H9 (cell line): Measurements from ENCODE around the gene HAUS6. TPM values are rescaled to one million over a fixed set of nuclear protein-coding genes. Genes with fewer than 3 reads are reported as not detected.

Experiments
- DNase-seq: peaks from one replicate; pipeline ENCODE4 v3.0.0-alpha.2; 2017
- H2AFZ ChIP-seq: one replicate; pipeline ENCODE4 v1.6.1; 2013; ENCODE audit warnings: mild to moderate bottlenecking, low read length, control low read depth, moderate library complexity
- H2AK5ac ChIP-seq: 2 replicates; pipeline ENCODE4 v1.6.1; 2013; ENCODE audit warnings: low read length, control low read depth, mixed read lengths; ENCODE audit not compliant: insufficient read length
- H2BK120ac ChIP-seq: one replicate; pipeline ENCODE4 v1.6.1; 2013; ENCODE audit warnings: low read depth, mild to moderate bottlenecking, low read length, control low read depth, inconsistent platforms; ENCODE audit not compliant: poor library complexity, severe bottlenecking
- H2BK12ac ChIP-seq: 2 replicates; pipeline ENCODE4 v1.6.1; 2013; ENCODE audit warnings: low read length, control low read depth, mixed read lengths, low read depth; ENCODE audit not compliant: insufficient read length
- H2BK15ac ChIP-seq: 2 replicates; pipeline ENCODE4 v1.6.1; 2013; ENCODE audit warnings: low read depth, low read length, control low read depth
- H2BK20ac ChIP-seq: one replicate; pipeline ENCODE4 v1.6.1; 2013; ENCODE audit warnings: low read depth, mild to moderate bottlenecking, low read length, control low read depth, inconsistent platforms; ENCODE audit not compliant: poor library complexity, severe bottlenecking
- H2BK5ac ChIP-seq: 2 replicates; pipeline ENCODE4 v1.6.1; 2013; ENCODE audit warnings: low read length, control low read depth, mixed read lengths; ENCODE audit not compliant: insufficient read length
- H3K14ac ChIP-seq: 2 replicates; pipeline ENCODE4 v1.6.1; 2013; ENCODE audit warnings: low read length, control low read depth; ENCODE audit not compliant: insufficient read depth
- H3K18ac ChIP-seq: 2 replicates; pipeline ENCODE4 v1.6.1; 2013; ENCODE audit warnings: low read depth, mild to moderate bottlenecking, mixed read lengths, low read length, control low read depth; ENCODE audit not compliant: insufficient read length
- H3K23ac ChIP-seq: 2 replicates; pipeline ENCODE4 v1.6.1; 2013; ENCODE audit warnings: low read length, control low read depth, mixed read lengths, low read depth; ENCODE audit not compliant: insufficient read length
- H3K23me2 ChIP-seq: 2 replicates; pipeline ENCODE4 v1.6.1; 2013; ENCODE audit warnings: low read depth, mild to moderate bottlenecking, mixed read lengths, low read length, control low read depth; ENCODE audit not compliant: insufficient read length, poor library complexity, severe bottlenecking
- H3K27ac ChIP-seq: 2 replicates; pipeline ENCODE4 v1.5.1; 2013; ENCODE audit warnings: low read length, control low read depth, mixed read lengths, low read depth; ENCODE audit not compliant: insufficient read length
- H3K27me3 ChIP-seq: 2 replicates; pipeline ENCODE4 v1.6.1; 2013; ENCODE audit warnings: low read length, control low read depth, inconsistent platforms; ENCODE audit not compliant: insufficient read depth
- H3K4ac ChIP-seq: 2 replicates; pipeline ENCODE4 v1.6.1; 2013; ENCODE audit warnings: low read depth, mild to moderate bottlenecking, control low read depth, inconsistent platforms, low read length, moderate library complexity
- H3K4me1 ChIP-seq: 2 replicates; pipeline ENCODE4 v1.6.1; 2013; ENCODE audit warnings: low read length, control low read depth, inconsistent platforms; ENCODE audit not compliant: insufficient read depth
- H3K4me2 ChIP-seq: 2 replicates; pipeline ENCODE4 v1.6.1; 2013; ENCODE audit warnings: low read length, control low read depth, mixed read lengths; ENCODE audit not compliant: insufficient read length, insufficient read depth
- H3K56ac ChIP-seq: 2 replicates; pipeline ENCODE4 v1.6.1; 2013; ENCODE audit warnings: low read depth, mild to moderate bottlenecking, mixed read lengths, low read length, control low read depth; ENCODE audit not compliant: insufficient read length
- H3K79me1 ChIP-seq: 2 replicates; pipeline ENCODE4 v1.6.1; 2013; ENCODE audit warnings: low read depth, mild to moderate bottlenecking, moderate library complexity, low read length, control low read depth, inconsistent platforms; ENCODE audit not compliant: insufficient read depth, poor library complexity, severe bottlenecking
- H3K79me2 ChIP-seq: 2 replicates; pipeline ENCODE4 v1.6.1; 2013; ENCODE audit warnings: low read length, control low read depth, inconsistent platforms; ENCODE audit not compliant: insufficient read depth
- H3K9ac ChIP-seq: 2 replicates; pipeline ENCODE4 v1.6.1; 2013; ENCODE audit warnings: low read length, control low read depth, mixed read lengths; ENCODE audit not compliant: insufficient read length; ENCODE audit errors: extremely low read depth
- H3K9me3 ChIP-seq: one replicate; pipeline ENCODE4 v1.6.1; 2013; ENCODE audit warnings: low read depth, low read length, inconsistent platforms; ENCODE audit not compliant: control insufficient read depth
- H3T11ph ChIP-seq: one replicate; pipeline ENCODE4 v1.6.1; 2013; ENCODE audit warnings: mild to moderate bottlenecking, low read length, control low read depth, inconsistent platforms
- H4K20me1 ChIP-seq: one replicate; pipeline ENCODE4 v1.6.1; 2013; ENCODE audit not compliant: control insufficient read depth, insufficient read length, insufficient read depth
- H4K5ac ChIP-seq: 2 replicates; pipeline ENCODE4 v1.6.1; 2013; ENCODE audit warnings: low read depth, mild to moderate bottlenecking, mixed read lengths, low read length, control low read depth; ENCODE audit not compliant: insufficient read length
- H4K8ac ChIP-seq: replicated peaks from 2 replicates; pipeline ENCODE4 v1.6.1; 2013; ENCODE audit warnings: low read length, control low read depth, mixed read lengths, low read depth; ENCODE audit not compliant: insufficient read length
- H4K91ac ChIP-seq: 2 replicates; pipeline ENCODE4 v1.6.1; 2013; ENCODE audit warnings: low read depth, mild to moderate bottlenecking, moderate library complexity, mixed read lengths, low read length, control low read depth; ENCODE audit not compliant: insufficient read length
- H3K27ac Mint-ChIP-seq, 3 experiments: 2 replicates in 2 of 3; 3 replicates in 1 of 3; pipeline ENCODE4 v1.8.0; 2020 to 2021; ENCODE audit warnings: mixed read lengths in 3 of 3, mild to moderate bottlenecking in 1 of 3, moderate library complexity in 1 of 3
- H3K27me3 Mint-ChIP-seq: 2 replicates; pipeline ENCODE4 v1.8.0; 2021; ENCODE audit warnings: low read depth, mild to moderate bottlenecking, moderate library complexity, mixed read lengths
- H3K36me3 Mint-ChIP-seq, 3 experiments: 2 replicates in 2 of 3; 3 replicates in 1 of 3; pipeline ENCODE4 v1.8.0; 2020 to 2021; ENCODE audit warnings: low read depth in 3 of 3, mixed read lengths in 3 of 3; ENCODE audit not compliant: insufficient read depth in 1 of 3
- H3K4me1 Mint-ChIP-seq, 2 experiments: 2 replicates each; pipeline ENCODE4 v1.8.0; 2020; ENCODE audit warnings: mixed read lengths in 2 of 2
- H3K4me3 Mint-ChIP-seq, 2 experiments: 2 replicates in 1 of 2; 3 replicates in 1 of 2; pipeline ENCODE4 v1.8.0; 2020 to 2021; ENCODE audit warnings: mild to moderate bottlenecking in 2 of 2, mixed read lengths in 2 of 2, moderate library complexity in 1 of 2
- H3K9me3 Mint-ChIP-seq, 2 experiments: 2 replicates in 1 of 2; 3 replicates in 1 of 2; pipeline ENCODE4 v1.8.0; 2020; ENCODE audit warnings: mild to moderate bottlenecking in 2 of 2, mixed read lengths in 2 of 2, moderate library complexity in 1 of 2
- WGBS: extraction: QIAGEN DNeasy Blood & Tissue Kit; methylation state at CpG from one replicate; pipeline ENCODE4 v1.1.7; 2013; ENCODE audit warnings: missing lambda C conversion rate, low lambda C conversion rate, mixed read lengths; ENCODE audit not compliant: insufficient read length; ENCODE audit errors: extremely low coverage; 5-methylcytosine and 5-hydroxymethylcytosine counted together
- total RNA-seq: library from RNA; stranded (reverse); gene quantifications from 2 replicates; pipeline ENCODE4 v1.2.1, GENCODE V29; 2021
- TF ChIP-seq, protein P1 (sequence below): fragments of 200-600 bp; sonication (generic); conservative IDR thresholded peaks from 3 replicates; pipeline ENCODE4 v1.8.0; 2021; ENCODE audit warnings: antibody characterized with exemption, mild to moderate bottlenecking

The HAUS6 gene
- total RNA-seq, 1 experiment from 2014 or later: 42.3 TPM

DNA sequence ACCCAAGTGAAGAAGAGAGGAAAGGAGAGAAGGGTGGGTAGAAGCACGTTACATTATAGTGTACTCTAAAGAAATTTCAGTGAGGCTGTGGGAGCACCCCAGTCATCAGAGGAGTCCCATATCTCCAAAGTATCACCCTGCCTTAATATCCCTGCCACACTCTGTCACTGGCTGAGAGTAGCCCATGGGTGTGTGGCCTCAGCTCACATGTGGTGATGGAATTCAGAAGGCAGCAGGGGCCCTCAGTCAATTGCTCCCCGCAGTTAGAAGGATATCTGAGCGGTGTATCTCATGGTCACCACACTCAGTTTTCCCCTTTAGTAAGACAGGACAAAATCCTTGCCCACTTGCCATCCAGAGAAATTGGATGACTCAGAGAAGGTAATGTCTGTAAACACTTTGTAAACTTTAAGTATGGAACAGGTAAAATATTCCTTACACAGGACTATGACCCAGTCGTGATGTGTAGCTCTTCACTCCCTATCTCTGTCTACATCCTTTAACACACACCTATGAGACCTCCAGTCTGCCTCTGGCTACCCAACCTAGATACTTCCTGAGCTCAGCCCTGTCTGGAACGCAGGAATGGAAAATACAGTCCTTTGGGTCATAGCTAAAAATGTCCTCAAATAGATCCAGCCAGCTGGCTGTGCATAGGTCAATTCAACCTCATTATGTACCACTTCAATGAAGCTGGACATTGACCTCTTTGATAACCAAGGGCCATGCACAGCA, 48.9 kb upstream of the HAUS6 start:
- Histone ChIP-seq H3K79me2 (no peaks in the 10 kb centered on the region), H2BK15ac (no peak overlapping the region), H4K91ac (no peak overlapping the region), H3K27ac (no peak overlapping the region), H3K23me2 (no peaks in the 10 kb centered on the region), H2BK20ac (no peak overlapping the region), H2AFZ (no peak overlapping the region), H3K79me1 (no peaks in the 10 kb centered on the region), H3K27me3 (no peaks in the 10 kb centered on the region; the same call in 1 of the 2 replicates), H3K18ac (no peak overlapping the region), H3K9me3 (no peaks in the 10 kb centered on the region), H3K56ac (no peak overlapping the region), H3K14ac (no peak overlapping the region), H4K20me1 (no peaks in the 10 kb centered on the region), H2BK12ac (no peak overlapping the region), H3K4me1 (no peaks in the 10 kb centered on the region), H2BK5ac (no peak overlapping the region), H3K4me2 (no peak overlapping the region), H3K9ac (no peak overlapping the region), H2BK120ac (no peak overlapping the region), H3K4ac (no peak overlapping the region), H3K23ac (no peak overlapping the region), H4K5ac (no peak overlapping the region), H3T11ph (no peak overlapping the region), H4K8ac (no peak overlapping the region), H2AK5ac (no peak overlapping the region)
- no peak for DNase-seq
- H3K9me3 Mint-ChIP-seq: no peaks in the 10 kb centered on the region
- H3K27me3 Mint-ChIP-seq: no peaks in the 10 kb centered on the region
- no peak overlapping the region for H3K4me3 Mint-ChIP-seq
- no CpG with 5 or more reads among the region's 5 CpGs for WGBS
- H3K36me3 Mint-ChIP-seq: no peaks in the 10 kb centered on the region
- TF ChIP-seq, protein P1, sequence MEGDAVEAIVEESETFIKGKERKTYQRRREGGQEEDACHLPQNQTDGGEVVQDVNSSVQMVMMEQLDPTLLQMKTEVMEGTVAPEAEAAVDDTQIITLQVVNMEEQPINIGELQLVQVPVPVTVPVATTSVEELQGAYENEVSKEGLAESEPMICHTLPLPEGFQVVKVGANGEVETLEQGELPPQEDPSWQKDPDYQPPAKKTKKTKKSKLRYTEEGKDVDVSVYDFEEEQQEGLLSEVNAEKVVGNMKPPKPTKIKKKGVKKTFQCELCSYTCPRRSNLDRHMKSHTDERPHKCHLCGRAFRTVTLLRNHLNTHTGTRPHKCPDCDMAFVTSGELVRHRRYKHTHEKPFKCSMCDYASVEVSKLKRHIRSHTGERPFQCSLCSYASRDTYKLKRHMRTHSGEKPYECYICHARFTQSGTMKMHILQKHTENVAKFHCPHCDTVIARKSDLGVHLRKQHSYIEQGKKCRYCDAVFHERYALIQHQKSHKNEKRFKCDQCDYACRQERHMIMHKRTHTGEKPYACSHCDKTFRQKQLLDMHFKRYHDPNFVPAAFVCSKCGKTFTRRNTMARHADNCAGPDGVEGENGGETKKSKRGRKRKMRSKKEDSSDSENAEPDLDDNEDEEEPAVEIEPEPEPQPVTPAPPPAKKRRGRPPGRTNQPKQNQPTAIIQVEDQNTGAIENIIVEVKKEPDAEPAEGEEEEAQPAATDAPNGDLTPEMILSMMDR: no peak
- H3K27ac Mint-ChIP-seq: no peak overlapping the region
- H3K4me1 Mint-ChIP-seq: peaks cover 3 to 6% of the 10 kb centered on the region in 2 experiments; a peak in 1 of 4 replicates
